Fibroblast of gingiva (primary cell): ENCODE results near the gene LUC7L.
"Not testable (repeated sequence)": the region's sequence is repeated elsewhere in the genome, so short reads cannot be mapped to it uniquely, and the experiment has no call there.

Source experiments
- DNase-seq: peaks from one replicate; pipeline ENCODE4 v3.0.0-alpha.2; 2011; ENCODE audit warnings: low read depth

LUC7L gene

GRCh38 chr16:228852-229730 is at the start of gene LUC7L:
Gene LUC7L (minus strand): TSS chr16:229449. CDS start chr16:229339, 110 bp downstream.
- DNase-seq, result peak; percentile 80

GRCh38 chr16:278863-279366 is 49.7 kb upstream of the LUC7L start:
- DNase-seq, result no peak

- DNase-seq, result no peak
Measured at GRCh38 chr16:276426-277077, 47.3 kb upstream of the LUC7L start.

GRCh38 chr16:275786-276232 is 46.6 kb upstream of the LUC7L start, which contains the start of gene RGS11:
Gene RGS11 (minus strand): TSS chr16:275944. CDS start chr16:275911, 33 bp downstream.
- DNase-seq, result no peak

GRCh38 chr16:275041-275641 is 45.9 kb upstream of the LUC7L start:
- no peak for DNase-seq

- no peak for DNase-seq
Measured at GRCh38 chr16:273547-274421, 44.5 kb upstream of the LUC7L start.

GRCh38 chr16:272633-273546 is 43.6 kb upstream of the LUC7L start:
- DNase-seq, result no peak

- no peak for DNase-seq
Measured at GRCh38 chr16:270381-271255, 41.4 kb upstream of the LUC7L start.

- DNase-seq, result no peak
Measured at GRCh38 chr16:269061-269796, 40.0 kb upstream of the LUC7L start.

GRCh38 chr16:268141-269053 is 39.1 kb upstream of the LUC7L start:
- DNase-seq, result no peak

- not testable (repeated sequence) for DNase-seq
Measured at GRCh38 chr16:267562-267961, 38.3 kb upstream of the LUC7L start.

GRCh38 chr16:266258-267164 is 37.3 kb upstream of the LUC7L start:
- DNase-seq, result no peak

- DNase-seq, result no peak
Measured at GRCh38 chr16:265711-266110, 36.5 kb upstream of the LUC7L start.

GRCh38 chr16:265002-265529 is 35.8 kb upstream of the LUC7L start:
- DNase-seq, result no peak

- no peak for DNase-seq
Measured at GRCh38 chr16:264440-264951, 35.2 kb upstream of the LUC7L start.

GRCh38 chr16:263944-264343 is 34.7 kb upstream of the LUC7L start:
- no peak for DNase-seq
